Measurements from ENCODE around the gene POFUT1. TPM values are rescaled to one million over a fixed set of nuclear protein-coding genes. Genes with fewer than 3 reads are reported as not detected.

Gene POFUT1
- total and polyA plus RNA-seq, 2 of the 8 experiments (the other 6 are each of a cell fraction or from before 2014, with no cell fraction given) = 19.4 to 24.4 TPM

DNA sequence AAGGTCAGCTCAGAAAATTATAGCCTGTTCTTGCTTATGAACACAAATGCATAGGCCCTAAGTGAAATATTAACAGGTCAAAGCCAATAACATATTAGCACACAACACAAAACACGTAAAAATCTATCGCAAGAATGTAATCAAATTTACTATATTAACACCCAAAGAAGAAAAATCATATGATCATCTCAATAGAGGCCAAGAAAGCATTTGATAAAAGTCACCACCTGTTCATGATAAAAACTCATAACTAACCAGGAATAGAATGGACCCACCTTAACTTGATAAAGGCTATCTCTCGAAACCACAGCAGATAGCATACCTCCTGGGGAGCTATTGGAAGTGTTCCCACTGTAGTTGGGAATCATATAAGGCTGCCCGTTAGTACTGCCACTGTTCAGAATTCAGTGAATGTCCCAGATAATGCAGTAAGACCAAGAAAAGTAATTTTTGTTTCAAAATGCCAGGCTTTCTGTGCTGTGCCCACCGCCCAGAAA, 21.6 kb downstream of the POFUT1 start (continued):
- TF ChIP-seq CTCF (IDR thresholded peaks at IDR 0.05; ENCODE audit: control extremely low read depth in 1 of 3, insufficient read depth in 1 of 3, low read depth in 1 of 3, low read length in 3 of 3) (no peak), TCF12 (IDR thresholded peaks at IDR 0.05; ENCODE audit: low read depth, low read length) (no peak), FOSL1 (IDR thresholded peaks at IDR 0.05; ENCODE audit: insufficient read depth, low read depth, low read length) (no peak), RXRA (IDR thresholded peaks at IDR 0.05; ENCODE audit: insufficient read depth, low read depth, low read length) (no peak)
